Activated T-helper 1 cell treated with anti-CD3 and anti-CD28 coated beads, Interleukin-2, amount 50 U/mL, for 16 hours (primary cell): ENCODE data around the gene PRKAR1A.
A peak's percentile ranks its signal among the peaks of the same experiment; 100 is the strongest.
"Not testable (repeated sequence)": the region's sequence is repeated elsewhere in the genome, so short reads cannot be mapped to it uniquely, and the experiment has no call there.

ENCODE experiments used
- DNase-seq, 2 donors: peaks; one replicate each; pipeline ENCODE4 v3.0.0-alpha.2; 2020; ENCODE audit warnings: low read depth in 1 of 2, low spot score in 1 of 2

The PRKAR1A gene

DNA sequence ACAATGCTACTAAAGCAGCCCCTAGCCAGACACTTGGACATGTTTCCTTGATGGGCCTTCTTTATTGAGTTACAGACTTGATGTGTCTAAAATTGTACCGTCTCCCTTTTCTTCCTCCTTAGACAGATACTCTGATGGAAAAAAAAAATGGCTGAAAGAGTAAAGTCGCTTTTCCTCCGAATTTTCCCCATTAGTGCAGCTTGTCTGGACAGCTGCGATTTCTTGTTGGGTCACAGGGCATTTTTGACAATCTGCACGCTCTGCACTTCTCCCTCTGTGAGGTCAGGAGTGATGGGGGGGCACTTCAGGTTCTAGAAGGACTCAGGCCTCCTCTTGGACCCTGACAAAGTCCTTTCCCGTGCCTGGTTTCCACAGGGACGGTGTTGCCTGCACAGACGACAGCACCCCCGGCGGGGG is 968 bp upstream of the PRKAR1A start:
- no peak for DNase-seq

DNA sequence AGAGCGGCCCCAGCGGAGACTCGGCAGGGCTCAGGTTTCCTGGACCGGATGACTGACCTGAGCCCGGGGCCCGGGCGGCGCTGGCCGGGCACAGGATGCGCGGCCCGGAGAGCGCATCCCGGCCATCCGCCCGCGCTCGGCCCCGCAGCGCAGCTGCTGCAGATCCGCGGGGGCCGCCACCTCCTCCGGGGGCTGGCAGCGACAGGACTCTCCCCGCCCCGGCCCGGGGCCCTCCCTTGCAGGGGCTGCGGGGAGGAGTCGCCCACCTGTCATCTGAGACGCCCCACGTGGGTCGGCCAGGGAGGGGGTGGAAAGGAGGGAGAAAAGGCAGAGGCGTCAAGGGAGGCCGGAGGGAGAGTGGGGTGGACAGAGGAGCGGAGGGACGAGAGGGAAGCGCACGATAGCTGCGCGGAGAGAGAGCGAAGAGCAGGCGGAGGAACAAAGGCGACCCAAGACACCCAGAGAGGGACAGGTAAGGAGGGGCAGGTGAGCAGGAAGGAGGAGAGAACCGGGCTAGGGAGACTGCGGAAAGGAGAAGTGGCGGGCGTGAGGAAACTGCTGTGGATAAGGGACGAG is 471 bp upstream of the PRKAR1A start:
- DNase-seq = peak; percentile 13 to 51

DNA sequence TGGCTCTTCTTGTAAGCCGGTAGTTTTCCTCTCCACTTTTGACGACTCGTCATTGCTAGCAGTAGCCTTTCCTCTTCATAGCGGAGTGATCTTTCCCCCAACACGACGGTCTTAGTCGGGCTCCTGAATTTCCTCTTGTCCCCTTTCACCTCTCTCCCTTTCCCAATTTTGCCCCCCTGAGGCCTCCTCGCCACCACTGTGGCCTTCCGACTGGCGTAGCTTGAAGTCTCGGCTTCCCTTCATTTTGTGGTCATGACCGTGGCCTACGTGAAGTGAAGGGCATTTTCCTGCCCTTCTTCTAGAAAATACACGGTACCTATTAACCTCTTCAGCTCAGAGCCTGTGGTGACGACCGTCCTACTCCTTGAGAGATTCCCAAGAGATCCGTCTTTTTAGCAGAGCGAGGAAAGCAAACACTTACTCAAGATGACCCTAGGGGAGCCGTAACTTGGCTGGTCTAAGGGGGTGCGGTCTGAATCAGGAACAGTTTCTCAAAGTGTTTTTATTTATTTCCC is 787 bp downstream of the PRKAR1A start:
- no peak for DNase-seq

DNA sequence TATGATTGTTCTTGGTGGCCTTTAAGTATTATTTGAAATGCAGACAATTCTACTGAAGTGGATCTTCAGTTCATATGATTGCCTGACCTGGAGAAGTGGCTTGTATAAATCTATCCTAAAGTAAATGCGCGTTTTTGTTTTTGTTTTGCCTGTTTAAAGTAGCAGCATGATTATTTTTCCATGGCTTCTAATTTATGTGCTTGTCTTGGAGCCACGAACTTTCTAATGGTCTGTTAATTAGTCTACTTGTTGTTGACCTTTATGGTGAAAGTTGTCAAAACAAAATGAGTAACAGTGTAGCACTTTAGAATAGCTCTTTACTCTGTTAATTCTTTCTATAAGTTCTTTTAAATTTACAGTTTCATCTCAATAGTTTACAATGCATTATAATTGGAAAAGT is 1.7 kb downstream of the PRKAR1A start:
- no peak for DNase-seq

DNA sequence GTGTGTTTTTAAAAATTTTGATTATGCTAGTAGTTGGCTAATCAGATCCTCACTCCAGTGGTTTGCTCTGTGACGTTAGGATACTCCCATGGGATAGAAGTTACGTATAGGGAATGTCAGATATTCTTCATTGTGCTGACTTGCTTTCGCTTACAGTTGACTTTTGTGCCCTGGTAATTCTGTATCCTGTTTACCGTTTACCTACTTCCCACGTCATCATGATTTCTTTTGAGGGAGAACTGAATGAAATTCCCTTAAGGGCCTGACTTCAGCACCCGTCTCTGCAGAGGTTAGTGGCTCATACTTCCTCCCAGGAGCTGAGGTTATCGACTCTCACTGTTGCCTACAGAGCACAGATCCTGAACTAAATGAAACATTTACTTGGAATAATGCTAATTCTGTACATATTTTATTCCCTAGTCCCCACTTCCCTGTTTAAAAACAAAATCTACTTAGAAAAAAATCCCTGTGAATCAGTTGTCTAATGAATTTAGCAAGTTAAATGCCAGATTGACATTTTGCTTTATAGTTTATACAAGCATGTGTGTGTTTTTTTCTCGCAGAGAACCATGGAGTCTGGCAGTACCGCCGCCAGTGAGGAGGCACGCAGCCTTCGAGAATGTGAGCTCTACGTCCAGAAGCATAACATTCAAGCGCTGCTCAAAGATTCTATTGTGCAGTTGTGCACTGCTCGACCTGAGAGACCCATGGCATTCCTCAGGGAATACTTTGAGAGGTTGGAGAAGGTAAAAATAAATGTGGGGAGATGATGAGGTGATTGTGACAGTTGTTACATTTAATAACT is 2.8 kb downstream of the PRKAR1A start:
- no peak for DNase-seq

DNA sequence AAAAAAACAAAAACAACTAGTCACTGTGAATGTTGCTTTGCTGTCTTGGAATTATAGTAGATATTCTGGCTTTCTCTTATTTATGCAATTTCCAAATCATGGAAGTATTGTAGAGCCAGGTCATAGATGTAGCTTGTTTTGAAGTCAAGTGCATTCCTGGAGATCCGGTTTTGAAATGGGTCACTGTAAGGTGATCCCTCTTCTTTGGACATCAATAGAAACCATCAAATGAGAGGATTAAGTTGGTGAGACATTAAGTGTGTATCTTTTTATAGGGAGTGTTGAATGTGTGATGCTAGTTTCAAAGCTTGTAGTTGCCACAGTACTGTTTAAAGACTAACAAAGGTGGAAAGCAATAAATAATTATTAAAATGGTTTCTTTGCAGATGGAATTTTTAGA is 4.5 kb downstream of the PRKAR1A start:
- no peak for DNase-seq

DNA sequence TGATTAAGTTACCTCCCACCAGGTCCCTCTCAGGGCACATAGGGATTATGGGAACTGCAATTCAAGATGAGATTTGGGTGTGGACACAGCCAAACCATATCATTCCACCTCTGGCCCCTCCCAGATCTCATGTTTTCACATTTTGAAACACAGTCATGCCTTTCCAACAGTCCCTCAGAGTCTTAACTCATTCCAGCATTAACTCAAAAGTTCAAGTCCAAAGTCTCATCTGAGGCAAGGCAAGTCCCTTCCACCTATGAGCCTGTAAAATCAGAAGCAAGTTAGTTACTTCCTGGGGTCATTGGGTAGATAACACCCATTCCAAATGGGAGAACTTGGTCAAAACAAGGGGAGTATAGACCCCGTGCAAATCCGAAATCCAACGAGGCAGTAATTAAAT is 5.4 kb downstream of the PRKAR1A start:
- not testable (repeated sequence) for DNase-seq

DNA sequence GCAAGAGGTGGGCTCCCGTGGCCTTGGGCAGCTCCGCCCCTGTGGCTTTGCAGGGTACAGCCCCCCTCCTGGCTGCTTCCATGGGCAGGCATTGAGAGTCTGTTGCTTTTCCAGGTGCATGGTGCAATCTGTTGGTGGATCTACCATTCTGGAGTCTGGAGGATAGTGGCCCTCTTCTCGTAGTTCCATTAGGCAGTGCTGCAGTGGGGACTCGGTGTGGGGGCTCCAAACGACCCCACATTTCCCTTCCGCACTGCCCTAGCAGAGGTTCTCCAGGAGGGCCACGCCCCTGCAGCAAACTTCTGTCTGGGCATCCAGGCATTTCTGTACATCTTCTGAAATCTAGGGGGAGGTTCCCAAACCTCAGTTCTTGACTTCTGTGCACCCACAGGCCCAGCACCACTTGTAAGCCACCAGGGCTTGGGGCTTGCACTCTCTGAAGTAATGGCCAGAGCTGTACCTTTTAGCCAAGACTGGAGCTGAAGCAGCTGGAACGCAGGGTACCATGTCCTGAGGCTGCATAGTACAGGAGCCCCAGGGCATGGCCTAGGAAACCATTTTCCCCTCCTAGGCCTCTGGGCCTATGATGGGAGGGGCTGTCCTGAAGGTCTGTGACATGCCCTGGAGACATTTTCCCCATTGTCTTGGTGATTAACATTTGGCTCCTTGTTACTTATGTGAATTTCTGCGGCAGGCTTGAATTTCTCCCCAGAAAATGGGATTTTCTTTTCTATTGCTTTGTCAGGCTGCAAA is 6.0 kb downstream of the PRKAR1A start:
- DNase-seq = no peak

DNA sequence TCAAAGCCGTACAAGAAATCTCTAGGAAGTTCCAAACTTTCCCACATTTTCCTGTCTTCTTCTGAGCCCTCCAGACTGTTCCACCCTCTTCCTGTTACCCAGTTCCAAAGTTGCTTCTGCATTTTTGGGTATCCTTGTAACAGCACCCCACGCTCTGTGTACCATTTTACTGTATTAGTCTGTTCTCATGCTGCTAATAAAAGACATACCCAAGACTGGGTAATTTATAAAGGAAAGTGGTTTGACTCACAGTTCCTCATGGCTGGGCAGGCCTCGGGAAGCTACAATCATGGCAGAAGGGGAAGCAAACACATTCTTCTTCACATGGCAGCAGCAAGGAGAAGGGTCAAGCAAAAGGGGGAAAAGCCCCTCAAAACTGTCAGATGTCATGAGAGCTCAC is 6.8 kb downstream of the PRKAR1A start:
- DNase-seq = not testable (repeated sequence)

DNA sequence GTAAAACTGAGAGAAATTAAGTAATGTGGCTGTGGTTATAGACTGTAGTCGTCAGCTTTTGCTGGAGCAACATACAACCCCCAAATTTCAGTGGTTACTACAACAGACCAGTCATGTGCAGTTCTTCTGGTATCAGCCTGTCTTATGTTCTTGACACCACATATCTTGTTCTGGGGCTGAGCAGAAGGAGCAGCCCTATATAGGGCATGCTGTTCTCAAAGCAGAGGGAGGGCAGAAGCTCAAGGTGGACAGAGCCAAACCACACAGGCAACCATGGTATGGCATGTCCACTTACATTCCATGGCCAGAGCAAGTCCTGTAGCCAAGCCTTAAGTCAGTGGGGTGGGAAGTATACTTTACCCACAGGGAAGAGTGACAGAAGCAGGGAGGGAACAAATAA is 7.7 kb downstream of the PRKAR1A start:
- no peak for DNase-seq

DNA sequence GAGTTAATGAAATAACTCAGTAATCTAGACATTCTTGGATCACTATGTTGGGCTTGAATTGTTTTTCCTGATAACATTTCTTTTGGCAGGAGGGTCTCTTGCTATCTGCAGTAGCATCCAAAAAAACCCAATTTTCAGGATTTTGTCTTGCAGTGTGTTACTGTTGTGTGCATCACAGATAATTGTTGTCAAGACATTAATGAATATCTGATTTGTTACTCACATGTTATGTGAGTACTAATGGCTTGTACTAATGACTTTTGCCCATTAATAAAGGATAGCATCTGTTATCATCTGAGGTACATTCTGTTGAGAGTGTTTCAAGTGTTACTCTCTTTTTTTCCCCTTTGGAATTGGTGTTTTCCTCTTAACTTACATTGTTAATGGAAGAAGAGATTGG is 10.0 kb downstream of the PRKAR1A start:
- DNase-seq = no peak

DNA sequence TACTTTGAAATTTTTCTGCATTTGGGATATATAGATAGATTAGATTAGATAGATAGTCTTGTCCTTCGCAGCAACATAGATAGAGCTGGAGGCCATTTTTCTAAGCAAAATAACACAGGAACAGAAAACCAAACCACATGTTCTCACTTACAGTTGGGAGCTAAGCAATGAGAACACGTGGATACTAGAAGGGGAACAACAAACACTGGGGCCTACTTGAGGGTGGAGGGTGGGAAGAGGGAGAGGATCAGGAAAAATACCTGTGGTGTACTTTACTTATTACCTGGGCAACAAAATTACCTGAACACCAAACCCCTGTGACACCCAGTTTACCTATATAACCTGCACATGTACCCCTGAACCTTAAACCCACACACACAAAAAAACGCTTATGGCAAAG is 14.3 kb downstream of the PRKAR1A start:
- no peak for DNase-seq

DNA sequence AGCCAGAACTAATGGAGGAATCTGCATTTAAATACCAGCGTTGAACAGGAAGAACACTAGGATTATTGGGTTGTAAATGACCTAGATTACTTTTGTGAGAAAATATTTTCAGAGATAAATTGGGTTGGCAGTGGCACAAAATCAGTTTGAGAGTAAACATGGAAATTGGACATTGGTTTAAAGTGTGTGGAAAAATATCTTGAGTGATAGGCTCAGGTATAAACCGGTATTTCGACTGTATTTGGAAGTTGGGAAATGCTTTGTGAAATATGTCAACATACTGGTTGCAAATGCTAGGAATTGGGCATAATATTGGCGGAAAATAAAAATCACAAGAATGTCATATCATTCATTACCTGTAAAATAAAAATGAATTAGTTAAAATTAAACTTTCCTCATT is 15.1 kb downstream of the PRKAR1A start:
- DNase-seq = no peak

DNA sequence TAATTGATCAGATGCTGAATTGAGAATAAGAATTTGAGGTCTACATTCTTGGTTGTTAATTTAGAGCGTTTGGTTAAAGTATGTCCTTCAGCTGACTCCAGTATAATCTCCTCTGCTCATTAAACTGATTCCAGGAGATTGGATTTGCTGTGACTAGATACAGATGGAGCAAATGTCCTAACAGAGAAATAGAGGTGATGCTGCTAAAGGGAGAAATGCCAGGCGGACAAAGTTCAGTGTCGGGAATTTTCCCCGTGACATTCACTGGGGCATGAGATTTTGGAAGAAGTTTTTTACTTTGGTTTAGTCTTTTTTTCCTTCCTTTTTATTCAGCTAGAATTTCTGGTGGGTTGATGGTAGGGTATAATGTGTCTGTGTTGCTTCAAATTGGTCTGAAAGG is 19.0 kb downstream of the PRKAR1A start:
- DNase-seq = no peak

DNA sequence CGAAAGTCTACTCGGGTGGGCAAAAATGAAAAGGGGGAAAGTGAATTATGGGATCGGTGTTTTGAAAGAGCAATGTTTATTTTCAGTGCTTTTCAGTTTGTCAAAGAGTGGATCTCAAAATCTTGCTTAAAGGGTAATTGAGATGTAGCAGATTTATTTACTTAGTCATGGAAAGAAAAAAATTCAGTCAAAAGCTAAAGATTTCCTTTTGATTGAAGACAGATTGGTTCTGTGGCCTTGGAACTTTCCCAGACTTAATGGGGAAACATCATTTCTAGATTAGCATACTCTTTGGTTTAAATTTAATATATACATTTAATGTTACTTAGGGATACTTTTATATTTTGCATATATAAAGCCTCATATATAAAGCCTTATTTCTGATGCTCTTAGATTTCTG is 20.6 kb downstream of the PRKAR1A start:
- no peak for DNase-seq

DNA sequence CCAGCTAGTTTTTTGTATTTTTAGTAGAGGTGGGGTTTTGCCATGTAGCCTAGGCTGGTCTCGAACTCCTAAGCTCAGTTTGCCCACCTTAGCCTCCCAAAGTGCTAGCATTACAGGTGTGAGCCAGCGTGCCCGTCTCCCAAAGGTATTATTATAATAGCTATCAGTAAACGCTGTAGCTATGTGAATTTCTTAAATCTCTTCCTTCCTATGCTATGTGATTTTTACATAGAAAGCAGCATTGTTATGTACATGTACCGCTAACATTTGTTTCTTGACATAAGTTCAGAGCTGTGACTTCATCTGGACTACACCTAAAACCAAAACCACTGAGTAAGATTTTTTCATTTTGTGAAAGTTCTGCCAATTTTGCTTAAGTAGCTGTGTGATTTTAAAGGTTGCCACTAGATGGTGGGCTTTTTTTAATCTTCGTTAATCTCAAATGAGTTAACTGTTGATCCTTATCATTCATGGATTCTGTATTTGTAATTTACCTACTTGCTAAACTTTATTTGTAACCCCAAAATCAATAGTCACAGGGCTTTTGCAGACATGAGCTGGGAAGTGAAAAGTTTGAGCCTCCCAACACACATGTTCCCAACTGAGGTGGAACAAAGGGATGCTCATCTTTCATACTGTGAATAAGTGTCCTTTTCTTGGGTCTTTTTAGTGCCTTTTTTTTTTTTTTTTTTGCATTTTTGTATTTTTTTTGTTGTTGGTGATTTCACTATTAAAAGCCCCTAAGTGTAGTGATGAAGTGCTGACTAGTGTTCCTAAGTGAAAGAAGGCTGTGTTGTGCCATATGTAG is 21.9 kb downstream of the PRKAR1A start:
- no peak for DNase-seq

DNA sequence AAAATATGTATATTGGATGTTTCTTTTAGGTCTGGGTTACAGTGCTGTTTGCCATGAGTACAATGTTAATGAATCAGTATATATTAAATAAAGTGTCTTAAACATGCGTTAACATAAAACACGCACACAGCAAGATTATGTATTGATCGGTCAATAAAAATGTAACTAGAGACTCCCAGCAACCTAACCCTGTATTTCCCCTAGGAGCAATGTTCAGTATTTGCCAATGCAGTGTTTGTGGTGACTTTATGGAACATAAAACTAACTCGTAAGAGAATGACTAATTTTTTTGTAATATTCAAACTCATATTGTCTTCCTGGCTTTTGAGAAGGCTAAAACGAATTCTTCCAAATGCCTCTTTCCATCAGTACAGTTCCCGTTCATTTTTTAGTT is 22.5 kb downstream of the PRKAR1A start:
- DNase-seq = no peak

DNA sequence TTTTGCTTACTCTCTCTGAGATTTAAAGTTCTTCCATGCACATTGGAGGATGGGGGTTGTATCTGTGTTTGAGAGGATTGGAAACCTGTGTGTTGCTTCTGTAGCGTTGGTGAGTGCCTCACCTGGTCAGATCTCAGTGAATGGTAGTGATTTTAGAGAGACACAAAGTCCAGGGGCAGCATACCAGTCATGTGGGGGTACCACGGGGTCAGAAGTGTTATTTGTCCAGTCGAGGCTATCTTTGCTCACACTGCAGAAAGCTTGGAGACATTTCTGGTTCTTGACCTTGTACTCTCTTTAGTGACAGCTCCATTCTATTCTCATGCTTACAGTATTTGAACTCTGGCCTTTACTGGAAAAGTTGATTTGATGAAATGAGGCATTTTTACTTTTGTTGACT is 23.7 kb downstream of the PRKAR1A start:
- DNase-seq = no peak

DNA sequence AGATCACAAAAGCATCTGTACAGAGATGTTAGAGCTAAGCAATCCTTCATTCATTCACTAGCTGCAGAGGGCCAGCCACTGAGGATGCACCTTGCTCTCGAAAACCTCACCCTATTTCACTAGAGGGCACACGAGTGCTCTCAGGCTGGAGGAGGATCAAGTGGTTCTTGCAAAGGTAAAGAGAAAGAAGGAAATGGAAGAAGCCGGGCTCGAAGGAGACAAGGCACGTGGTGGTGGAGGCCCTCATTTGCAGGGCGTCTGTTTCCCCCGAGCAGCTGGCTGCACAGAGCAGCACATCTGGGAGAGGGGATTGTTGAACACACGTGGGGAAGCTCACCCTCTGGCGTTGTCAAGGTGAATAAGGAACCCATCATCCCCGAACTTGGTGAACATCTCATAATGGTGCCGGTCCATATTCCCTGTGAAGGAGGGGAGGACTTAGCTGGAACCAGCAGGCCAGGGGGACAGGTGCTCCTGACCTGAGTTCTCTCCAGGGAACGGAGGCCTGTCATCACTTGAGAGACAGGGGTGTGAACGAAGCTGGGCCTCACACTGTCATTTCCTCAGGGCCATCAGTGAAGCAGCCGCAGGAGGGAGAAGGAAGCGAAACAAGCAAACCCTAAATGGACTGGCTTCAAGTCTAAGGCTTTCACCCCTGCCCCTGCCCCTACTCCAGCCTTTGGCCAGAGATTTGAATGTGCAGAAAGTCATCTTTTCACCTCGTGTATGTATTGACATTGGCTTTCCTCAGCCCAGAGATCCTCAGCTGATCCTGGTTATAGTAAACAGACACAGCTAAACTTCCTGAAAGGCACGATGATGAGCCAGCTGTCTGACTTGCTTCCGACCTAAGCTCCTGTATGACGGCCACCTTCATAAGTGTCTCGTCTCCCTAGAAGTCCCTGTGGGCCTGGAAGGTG is 27.6 kb downstream of the PRKAR1A start:
- no peak for DNase-seq

DNA sequence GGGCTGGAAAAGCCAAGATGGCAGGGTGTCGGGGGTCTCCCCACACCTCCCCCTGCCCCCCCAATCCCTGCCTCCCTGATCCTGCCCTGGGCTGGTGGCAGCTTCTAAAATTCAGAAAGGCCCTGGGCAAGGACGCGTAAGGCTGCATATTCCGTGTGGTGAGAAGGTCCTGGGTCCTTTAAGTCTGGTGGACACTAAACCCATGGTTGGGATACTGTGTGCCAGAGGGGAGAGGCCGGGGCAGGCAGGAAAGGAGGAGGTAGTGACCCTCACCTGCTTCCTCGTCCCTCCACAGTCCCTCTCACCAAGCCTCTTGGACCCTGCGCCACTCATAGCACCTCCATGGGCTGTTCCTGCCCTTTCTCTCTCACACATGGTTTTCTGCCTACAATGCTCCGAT is 28.8 kb downstream of the PRKAR1A start:
- DNase-seq = no peak
